Stomach (tissue), 9 donors: Measurements from ENCODE around the gene GRM3. TPM values are rescaled to one million over a fixed set of nuclear protein-coding genes. Genes with fewer than 3 reads are reported as not detected.

Source experiments
- DNase-seq, 2 donors: peaks; one replicate each; pipeline versions ENCODE4 v3.0.0 to v3.0.0-alpha.2; 2013 to 2019
- H3K27ac ChIP-seq, 5 donors: fragments of 200-600 bp in 4 of 5; sonication (generic) in 4 of 5; one replicate each; pipeline ENCODE4 v1.5.1; 2013 to 2019; ENCODE audit warnings: mild to moderate bottlenecking in 1 of 5, moderate library complexity in 1 of 5
- H3K27me3 ChIP-seq, 3 donors: fragments of 200-600 bp; sonication (generic); one replicate each; pipeline ENCODE4 v1.5.1; 2017 to 2019; ENCODE audit warnings: mixed run types in 1 of 3
- H3K36me3 ChIP-seq, 4 donors: fragments of 200-600 bp; sonication (generic); 1 replicate in 3 of 4; 2 replicates in 1 of 4; pipeline ENCODE4 v1.5.1; 2016 to 2019
- H3K4me1 ChIP-seq, 4 donors: fragments of 200-600 bp; sonication (generic); one replicate each; pipeline ENCODE4 v1.5.1; 2016 to 2019
- H3K4me3 ChIP-seq, 4 donors: fragments of 200-600 bp; sonication (generic) in 3 of 4; one replicate each; pipeline ENCODE4 v1.5.1; 2016 to 2019; ENCODE audit warnings: mild to moderate bottlenecking in 1 of 4
- H3K9me3 ChIP-seq, 4 donors: fragments of 200-600 bp; sonication (generic); one replicate each; pipeline ENCODE4 v1.5.1; 2016 to 2019
- CTCF ChIP-seq, 7 experiments: fragments of 450-650 bp in 4 of 7; fragments of 200-600 bp in 3 of 7; sonication (generic) in 3 of 7; IDR thresholded peaks; one replicate each; pipeline ENCODE4 v1.5.1; 2016 to 2019; ENCODE audit warnings: antibody characterized with exemption in 7 of 7, control low read depth in 2 of 7, mild to moderate bottlenecking in 1 of 7
- EP300 ChIP-seq: sonication (generic); formaldehyde crosslinking; IDR thresholded peaks from one replicate; pipeline ENCODE4 v1.6.1; 2017; ENCODE audit warnings: antibody characterized with exemption
- POLR2A ChIP-seq, 4 donors: fragments of 450-650 bp; IDR thresholded peaks; one replicate each; pipeline ENCODE4 v1.6.1; 2016; ENCODE audit warnings: antibody characterized with exemption in 4 of 4, control low read depth in 2 of 4, mild to moderate bottlenecking in 1 of 4, moderate library complexity in 1 of 4
- POLR2AphosphoS5 ChIP-seq, 3 donors: sonication (generic); formaldehyde crosslinking; IDR thresholded peaks; one replicate each; pipeline ENCODE4 v1.6.1; 2016; ENCODE audit warnings: antibody characterized with exemption in 3 of 3
- WGBS, 5 donors: extraction: QIAGEN DNeasy Blood & Tissue Kit in 3 of 5; methylation state at CpG; one replicate each; pipeline versions ENCODE4 v1.1.5 to v1.1.7; 2013 to 2018; 5-methylcytosine and 5-hydroxymethylcytosine counted together
- intact Hi-C: fragments of 100-400 bp; cut with DNase I; formaldehyde crosslinking; loops from one replicate; pipeline ENCODE4 v1.15.1; 2023; ENCODE audit warnings: low total_unique reads
- polyA plus RNA-seq, 3 donors: library from polyadenylated mRNA; stranded (reverse); fragments of 200-250 nt; gene quantifications; one replicate each; pipeline ENCODE4 v1.2.3, GENCODE V29; 2013
- total RNA-seq, 5 donors: library from RNA; depleted of rRNA; stranded (reverse); fragments of >200 nt; gene quantifications; one replicate each; pipeline versions ENCODE4 v1.1.0 to v1.2.3, GENCODE V29; 2014 to 2016
- donor health status: healthy with polysubstance abuse.
- donor health status: Bipolar disorder and iron deficiency.
- donor health status: healthy.

GRM3 gene
- total and polyA plus RNA-seq, 8 donors = 0.55 TPM; not detected in 7

- intact Hi-C loops = no loop called here
- WGBS, 5 donors = 0 to 25% (median 18%) methylated on average over 1 of the region's 1 CpG
- no peak overlapping the region for H3K4me3 ChIP-seq
- no peaks in the 10 kb centered on the region for H3K4me1 ChIP-seq
- peaks cover 0 to 16% (median 6%) of the 10 kb centered on the region in 4 donors for H3K9me3 ChIP-seq
- DNase-seq = no peak
- no peaks in the 10 kb centered on the region for H3K36me3 ChIP-seq
- H3K27me3 ChIP-seq = no peaks in the 10 kb centered on the region
- no peak overlapping the region for H3K27ac ChIP-seq
- TF ChIP-seq POLR2A (IDR thresholded peaks at IDR 0.05) (no peak), EP300 (no peak), POLR2AphosphoS5 (IDR thresholded peaks at IDR 0.05) (no peak), CTCF (IDR thresholded peaks at IDR 0.05) (no peak)
Observed at GRCh38 chr7:86793136-86793535, 149.4 kb downstream of the GRM3 start.

- intact Hi-C loops = no loop called here
- peak in 1 of 2 donors; percentile 51 for DNase-seq
- Histone ChIP-seq H3K27me3 (no peaks in the 10 kb centered on the region), H3K4me3 (no peak overlapping the region), H3K27ac (no peak overlapping the region), H3K9me3 (no peaks in the 10 kb centered on the region), H3K36me3 (no peaks in the 10 kb centered on the region), H3K4me1 (no peaks in the 10 kb centered on the region)
- TF ChIP-seq CTCF (IDR thresholded peaks at IDR 0.05) = peak in 3 of 7 experiments; percentile 21 to 33 (median 21)
- no peak for TF ChIP-seq EP300
- whole genome bisulfite sequencing, 5 donors = 28 to 36% (median 33%) methylated on average over 5 of the region's 5 CpGs
Observed at GRCh38 chr7:86814661-86815379, 171.1 kb downstream of the GRM3 start.

GRCh38 chr7:86815556-86815955 is 171.8 kb downstream of the GRM3 start:
- Histone ChIP-seq H3K36me3 (no peaks in the 10 kb centered on the region), H3K9me3 (no peaks in the 10 kb centered on the region), H3K27ac (no peak overlapping the region), H3K27me3 (no peaks in the 10 kb centered on the region), H3K4me3 (no peak overlapping the region), H3K4me1 (no peaks in the 10 kb centered on the region)
- intact Hi-C loops = no loop called here
- no peak for TF ChIP-seq CTCF (IDR thresholded peaks at IDR 0.05)
- no peak for TF ChIP-seq POLR2AphosphoS5 (IDR thresholded peaks at IDR 0.05)
- TF ChIP-seq POLR2A (IDR thresholded peaks at IDR 0.05) = no peak
- no peak for TF ChIP-seq EP300
- 70 to 88% (median 74%) methylated on average over 1 of the region's 1 CpG for WGBS, 5 donors
- DNase-seq = no peak

- H3K27me3 ChIP-seq = no peaks in the 10 kb centered on the region
- intact Hi-C loops = no loop called here
- H3K36me3 ChIP-seq = no peaks in the 10 kb centered on the region
- WGBS, 5 donors = 73 to 90% (median 85%) methylated on average over 2 of the region's 2 CpGs
- no peak overlapping the region for H3K27ac ChIP-seq
- H3K4me3 ChIP-seq = no peak overlapping the region
- H3K4me1 ChIP-seq = no peaks in the 10 kb centered on the region
- DNase-seq = no peak
- no peaks in the 10 kb centered on the region for H3K9me3 ChIP-seq
- no peak for TF ChIP-seq POLR2AphosphoS5 (IDR thresholded peaks at IDR 0.05)
Observed at GRCh38 chr7:86818903-86819302, 175.2 kb downstream of the GRM3 start.

- no peaks in the 10 kb centered on the region for H3K4me1 ChIP-seq
- DNase-seq = no peak
- 77 to 90% (median 90%) methylated on average over 2 of the region's 2 CpGs for WGBS, 5 donors
- TF ChIP-seq CTCF (IDR thresholded peaks at IDR 0.05) (no peak), EP300 (no peak), POLR2AphosphoS5 (IDR thresholded peaks at IDR 0.05) (no peak)
- H3K36me3 ChIP-seq = no peaks in the 10 kb centered on the region
- no peak overlapping the region for H3K27ac ChIP-seq
- intact Hi-C loops = no loop called here
- H3K27me3 ChIP-seq = no peaks in the 10 kb centered on the region
- H3K9me3 ChIP-seq = no peaks in the 10 kb centered on the region
- no peak overlapping the region for H3K4me3 ChIP-seq
Observed at GRCh38 chr7:86823769-86824168, 180.1 kb downstream of the GRM3 start.
